Measurements from ENCODE around the gene PINLYP. TPM values are rescaled to one million over a fixed set of nuclear protein-coding genes. Genes with fewer than 3 reads are reported as not detected.

PINLYP gene
- 1 to 10 TPM; 2.2 to 3.7 TPM for total RNA-seq

DNA sequence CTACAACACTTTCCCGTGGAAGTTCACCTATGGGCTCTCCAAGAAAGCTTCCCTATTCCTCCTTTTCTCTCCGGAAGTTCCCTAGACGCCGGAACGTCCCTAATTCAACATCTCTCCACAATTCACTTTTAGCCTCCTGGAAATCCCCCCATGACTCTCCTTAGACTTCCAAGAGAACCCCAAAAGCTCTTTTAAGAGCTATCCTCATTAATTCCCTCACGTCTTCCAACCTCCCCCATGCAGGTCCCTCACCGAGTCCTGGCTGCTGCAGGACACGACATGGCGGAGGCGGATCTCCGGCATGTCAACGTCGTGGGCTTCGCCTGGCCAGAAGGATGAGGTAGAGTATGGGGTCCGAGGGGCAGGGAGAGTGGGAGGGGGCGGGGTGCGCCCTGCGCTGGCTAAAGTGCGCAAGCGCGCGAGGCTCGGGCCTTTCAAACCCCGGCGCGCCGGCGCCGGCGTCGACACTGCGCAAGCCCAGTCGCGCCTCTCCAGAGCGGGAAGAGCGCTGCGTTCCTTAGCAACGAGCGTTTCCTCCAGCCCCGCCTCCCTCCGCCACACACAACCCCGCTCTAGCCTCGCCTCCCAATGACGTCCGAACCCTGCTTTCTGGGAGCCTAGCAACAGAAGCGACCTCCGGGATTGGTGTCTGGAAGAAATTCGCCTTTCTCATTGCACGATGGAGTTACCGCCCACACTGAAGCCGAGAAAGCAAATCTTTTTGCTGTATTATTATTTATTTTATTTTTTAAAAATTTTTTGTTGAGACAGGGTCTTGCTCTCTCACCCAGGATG is at the start of gene PINLYP, which contains the start of gene XRCC1:
TSS of gene PINLYP (plus strand) at position 646 of the 795 bp plus-strand sequence. CDS start 1,391 bp downstream, outside the sequence.
TSS of gene XRCC1 (minus strand) at position 372 of the 795 bp plus-strand sequence. CDS start at position 303, 69 bp downstream.
- peak; percentile 98 for DNase-seq
- intact Hi-C loops (cut with micrococcal nuclease): loop anchor here (1.0 to 2.0 kb wide), 4 partner anchors 13 to 43 kb away; partner anchors contain the start of genes IRGQ, ZNF575 and ZNF576
- Mint-ChIP-seq H3K36me3 (peaks cover 1% of the 10 kb centered on the region), H3K27ac (peak within 1 kb of the TSS; percentile 86), H3K27me3 (no peaks in the 10 kb centered on the region), H3K4me1 (ENCODE audit: low read depth) (peaks cover 24% of the 10 kb centered on the region), H3K4me3 (peak within 1 kb of the TSS; percentile 96), H3K9me3 (no peaks in the 10 kb centered on the region)
- ChIA-PET POLR2A (interaction anchor here (0.7 to 1.5 kb wide), 3 partner anchors 12 to 20 kb away, joined by 3 to 17 read pairs (median 3); partner anchors contain the start of genes IRGQ and ZNF576), CTCF (interaction anchor here (0.6 to 5.7 kb wide), 10 partner anchors 10 to 234 kb away, joined by 3 to 56 read pairs (median 3); partner anchors contain the start of genes IRGQ and ZNF576)

DNA sequence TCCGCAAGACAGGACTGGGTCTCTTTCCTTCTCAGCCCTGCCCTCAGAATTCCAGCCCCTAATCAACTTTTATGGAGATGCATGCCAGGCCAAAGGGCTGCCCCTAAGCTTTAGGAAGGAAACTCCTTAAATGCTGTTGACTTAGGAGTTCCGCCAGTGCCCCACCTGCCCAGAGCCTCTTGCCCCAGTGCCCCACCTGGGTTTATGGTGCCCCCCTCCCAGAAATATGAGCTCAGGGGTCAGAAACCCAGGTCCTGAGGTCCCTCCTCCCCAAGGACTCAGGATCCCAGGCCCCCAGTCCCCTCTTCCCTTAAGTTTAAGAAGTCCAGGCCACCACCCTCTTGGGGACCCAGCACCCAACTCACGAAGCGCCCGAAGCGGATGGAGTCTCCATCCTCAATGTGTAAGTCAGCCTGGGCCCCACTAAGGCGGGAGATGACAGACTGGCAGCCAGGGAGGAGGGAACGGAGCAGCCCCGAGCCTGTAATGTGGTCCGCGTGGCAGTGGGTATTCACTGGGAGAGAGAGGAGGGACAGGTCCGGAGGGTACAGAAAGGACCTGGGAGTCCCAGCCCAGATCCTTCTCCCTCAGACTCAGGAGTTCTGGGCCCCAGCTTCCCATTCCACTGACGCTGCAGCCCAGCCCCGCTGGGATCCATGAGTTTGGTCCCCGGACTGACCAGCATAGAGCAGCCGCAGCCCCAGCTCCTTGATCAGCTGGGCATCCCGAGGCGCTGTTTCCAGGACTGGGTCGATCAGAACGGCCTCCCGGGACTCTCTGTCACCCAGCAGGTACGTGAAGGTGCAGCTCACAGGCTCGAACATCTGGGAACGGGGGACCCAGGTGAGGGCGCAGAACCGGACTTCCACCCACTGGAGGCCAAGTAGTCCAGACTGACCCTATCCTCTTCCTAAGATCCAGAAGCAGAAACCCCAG is 49.5 kb upstream of the PINLYP start:
- Mint-ChIP-seq H3K4me1 (ENCODE audit: low read depth) (peaks cover 24% of the 10 kb centered on the region), H3K27me3 (no peaks in the 10 kb centered on the region), H3K27ac (peak overlapping the region; percentile 98), H3K4me3 (peak overlapping the region; percentile 92), H3K36me3 (peaks cover 10% of the 10 kb centered on the region), H3K9me3 (no peaks in the 10 kb centered on the region)
- peak; percentile 61 for DNase-seq
- POLR2A ChIA-PET: interaction anchor here (0.6 to 2.3 kb wide), 5 partner anchors 22 to 293 kb away, joined by 3 to 7 read pairs (median 3); partner anchors contain the start of genes IRGQ, PHLDB3 and ZNF576
- intact Hi-C loops (cut with micrococcal nuclease): loop anchor here (1.0 to 5.0 kb wide), 5 partner anchors 21 to 255 kb away; partner anchors contain the start of genes IRGQ, PHLDB3, SMG9 and ZNF576
- CTCF ChIA-PET: interaction anchor here (1.8 to 11.4 kb wide), 4 partner anchors 22 to 80 kb away, joined by 5 to 320 read pairs (median 24); partner anchors contain the start of genes IRGQ, PHLDB3 and ZNF576

DNA sequence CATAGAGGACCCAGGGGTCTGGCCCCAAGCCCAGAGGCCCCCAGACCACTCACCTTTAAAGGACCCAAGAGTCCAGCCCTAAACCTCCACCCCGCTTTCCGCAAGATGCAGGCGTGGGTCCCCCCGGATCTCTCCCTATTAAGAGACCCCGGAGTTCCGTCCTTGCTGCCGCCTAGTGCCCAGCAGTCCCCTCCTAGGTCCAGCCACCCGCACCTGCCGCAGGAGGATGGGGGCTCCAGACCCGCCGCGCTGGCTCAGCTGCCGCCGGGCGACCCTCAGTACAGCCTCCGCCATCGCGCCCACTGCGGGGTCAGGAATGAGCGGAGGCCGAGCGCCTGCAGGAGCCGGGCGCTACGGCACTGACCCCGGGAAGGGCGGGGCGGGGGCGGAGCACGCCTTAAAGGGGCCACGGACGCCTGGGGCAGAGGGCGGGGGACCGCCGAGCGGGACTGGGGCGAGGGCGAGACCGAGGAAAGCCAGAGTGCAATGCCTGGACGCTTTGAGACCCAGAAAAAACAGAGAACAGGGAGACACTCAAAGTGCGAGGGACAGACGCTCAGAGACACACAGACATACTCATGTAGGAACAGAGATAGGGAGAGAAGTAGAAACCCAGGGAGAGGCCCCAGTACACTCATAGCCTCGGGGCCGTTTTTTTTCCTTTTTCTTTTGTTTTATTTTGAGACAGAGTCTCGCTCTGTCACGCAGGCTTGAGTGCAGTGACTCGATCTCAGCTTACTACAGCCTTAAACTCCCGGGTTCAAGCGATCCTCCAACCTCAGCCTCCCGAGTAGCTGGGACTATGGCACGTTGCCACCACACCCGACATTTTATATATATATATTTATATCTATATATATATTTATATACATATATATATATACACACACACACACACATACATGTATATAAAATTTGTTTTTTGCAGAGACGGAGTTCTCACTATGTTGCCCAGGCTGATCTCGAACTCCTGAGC is 48.4 kb upstream of the PINLYP start, which contains the start of gene ETHE1:
TSS of gene ETHE1 (minus strand) at position 318 of the 976 bp plus-strand sequence. CDS start at position 294, 24 bp downstream.
- intact Hi-C loops (cut with micrococcal nuclease): loop anchor here (2.0 to 5.0 kb wide), 2 partner anchors 22 to 225 kb away; partner anchors contain the start of genes PHLDB3 and SMG9
- Mint-ChIP-seq H3K9me3 (no peaks in the 10 kb centered on the region), H3K4me1 (ENCODE audit: low read depth) (peaks cover 24% of the 10 kb centered on the region), H3K4me3 (peak within 1 kb of the TSS; percentile 92), H3K27ac (peak within 1 kb of the TSS; percentile 98), H3K36me3 (peaks cover 10% of the 10 kb centered on the region), H3K27me3 (no peaks in the 10 kb centered on the region)
- ChIA-PET POLR2A (interaction anchor here (1.3 to 1.5 kb wide), 2 partner anchors 68 to 174 kb away, joined by 4 to 8 read pairs; partner anchors contain the start of genes IRGQ and ZNF576), CTCF (interaction anchor here (1.0 to 11.4 kb wide), 8 partner anchors 8 to 95 kb away, joined by 3 to 320 read pairs (median 14); partner anchors contain the start of genes IRGQ and ZNF576)
- DNase-seq: peak; percentile 85

DNA sequence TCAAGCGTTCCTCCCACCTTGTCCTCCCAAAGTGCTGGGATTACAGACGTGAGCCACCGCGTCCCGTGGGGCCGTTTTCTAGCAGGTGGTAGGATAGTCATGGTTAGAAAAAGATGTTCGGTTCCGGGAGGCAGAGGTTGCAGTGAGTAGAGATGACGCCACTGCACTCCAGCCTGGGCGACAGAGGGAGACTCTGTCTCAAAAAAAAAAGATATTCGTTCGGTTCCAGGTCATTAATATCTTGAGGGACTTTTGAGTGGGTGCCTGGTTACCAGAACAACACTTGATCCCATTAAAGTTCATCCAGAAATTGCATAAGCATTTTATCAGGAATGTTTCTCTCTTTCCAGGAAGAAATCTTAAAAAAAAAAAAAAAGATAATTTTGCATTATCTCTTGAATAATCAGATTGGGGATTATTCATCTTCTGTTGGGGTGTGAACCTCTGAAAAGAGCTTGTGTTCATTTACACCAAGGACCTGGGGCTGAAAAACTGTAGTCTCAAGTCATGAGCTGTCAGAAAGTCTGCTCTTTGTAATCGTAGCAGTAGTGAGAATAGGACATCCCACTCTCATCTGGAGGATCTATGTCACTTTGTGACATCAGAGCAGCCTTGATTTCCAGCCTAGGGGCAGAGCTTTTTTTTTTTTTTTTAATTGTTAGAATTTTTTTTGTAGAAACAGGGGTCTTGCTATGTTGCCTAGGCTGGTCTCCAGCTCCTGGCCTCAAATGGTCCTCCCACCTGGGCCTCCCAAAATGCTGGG is 47.6 kb upstream of the PINLYP start:
- peak overlapping the region; percentile 98 for H3K27ac Mint-ChIP-seq
- peaks cover 30% of the 10 kb centered on the region for H3K4me1 Mint-ChIP-seq (ENCODE audit: low read depth)
- no peaks in the 10 kb centered on the region for H3K27me3 Mint-ChIP-seq
- intact Hi-C loops (cut with micrococcal nuclease): loop anchor here (2.0 to 5.0 kb wide), 2 partner anchors 23 to 224 kb away; partner anchors contain the start of genes PHLDB3 and SMG9
- CTCF ChIA-PET: interaction anchor here (0.8 to 2.9 kb wide), 7 partner anchors 9 to 140 kb away, joined by 3 to 17 read pairs (median 9); partner anchors contain the start of genes IRGQ and ZNF576
- DNase-seq: peak; percentile 33
- H3K4me3 Mint-ChIP-seq: peak overlapping the region; percentile 50
- peaks cover 7% of the 10 kb centered on the region for H3K36me3 Mint-ChIP-seq
- POLR2A ChIA-PET: interaction anchor here (0.5 to 1.5 kb wide), 9 partner anchors 8 to 237 kb away, joined by 3 to 8 read pairs (median 3); partner anchors contain the start of genes IRGQ and ZNF576
- H3K9me3 Mint-ChIP-seq: no peaks in the 10 kb centered on the region

DNA sequence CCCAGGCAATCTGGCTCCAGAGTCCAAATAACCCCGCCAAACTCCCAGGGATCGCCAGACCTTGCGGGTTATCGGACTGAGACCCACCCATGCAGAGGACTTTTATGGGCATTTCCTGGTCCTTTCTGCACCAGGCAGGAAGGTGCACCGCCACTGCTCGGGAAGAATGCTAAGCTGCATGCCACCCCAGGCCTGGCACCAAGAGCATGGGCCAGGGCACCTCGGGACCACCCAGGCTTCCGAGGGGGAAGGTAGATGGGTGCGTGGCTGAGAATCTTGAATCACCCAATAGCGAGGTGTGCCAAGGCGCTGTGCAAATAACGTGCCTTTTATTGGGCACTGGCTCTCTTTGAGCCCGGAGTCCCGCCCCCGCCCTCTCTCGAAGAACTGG is 43.0 kb upstream of the PINLYP start:
- POLR2A ChIA-PET: interaction anchor here (1.0 to 2.1 kb wide), 5 partner anchors 14 to 233 kb away, joined by 3 to 14 read pairs (median 5); partner anchors contain the start of genes IRGQ and ZNF576
- H3K4me1 Mint-ChIP-seq (ENCODE audit: low read depth): peaks cover 26% of the 10 kb centered on the region
- H3K4me3 Mint-ChIP-seq: peak overlapping the region; percentile 82
- H3K27me3 Mint-ChIP-seq: no peaks in the 10 kb centered on the region
- CTCF ChIA-PET: interaction anchor here (0.8 to 7.9 kb wide), 8 partner anchors 12 to 136 kb away, joined by 3 to 79 read pairs (median 6); partner anchors contain the start of genes IRGQ and ZNF576
- intact Hi-C loops (cut with micrococcal nuclease): loop anchor here (2.0 kb wide), 3 partner anchors 30 to 86 kb away; partner anchors contain the start of genes PINLYP, XRCC1 and ZNF428
- peaks cover 5% of the 10 kb centered on the region for H3K36me3 Mint-ChIP-seq
- H3K9me3 Mint-ChIP-seq: no peaks in the 10 kb centered on the region
- no peak for DNase-seq
- H3K27ac Mint-ChIP-seq: peak overlapping the region; percentile 94

DNA sequence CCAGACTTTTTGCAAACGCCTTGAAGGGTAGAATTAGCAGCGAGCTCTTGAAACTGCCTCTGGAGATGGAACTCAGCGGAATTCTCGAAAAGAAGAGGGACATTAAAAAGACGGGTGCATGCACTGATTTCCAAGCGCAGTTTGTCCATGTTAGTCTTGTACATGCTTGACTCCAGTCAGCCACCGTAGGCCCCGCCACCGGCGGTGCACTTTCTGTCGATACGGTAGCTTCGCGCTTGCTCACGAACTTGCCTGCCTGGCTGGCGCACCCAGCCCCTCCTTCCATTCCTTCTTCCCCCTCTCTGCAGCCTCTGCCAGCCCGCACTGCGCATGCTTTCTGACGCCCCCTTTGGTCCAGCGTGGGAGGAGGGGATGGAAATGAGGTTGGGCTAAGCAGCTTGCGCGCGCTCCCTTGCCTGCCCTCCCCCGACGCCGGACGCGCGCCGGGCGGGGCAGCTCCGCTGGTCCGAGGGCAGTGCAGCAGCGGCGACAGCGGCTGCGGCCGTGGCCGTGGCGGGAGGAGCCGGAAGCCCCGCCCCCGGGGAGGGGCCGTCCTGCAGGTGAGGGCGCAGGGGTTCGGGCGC is 42.5 kb upstream of the PINLYP start, which contains the start of gene ZNF575:
TSS of gene ZNF575 (plus strand) at position 227 of the 584 bp plus-strand sequence. CDS start 1,235 bp downstream, outside the sequence.
- ChIA-PET POLR2A (interaction anchor here (0.5 to 2.1 kb wide), 6 partner anchors 14 to 233 kb away, joined by 3 to 14 read pairs (median 4); partner anchors contain the start of genes IRGQ and ZNF576), CTCF (interaction anchor here (0.8 to 7.9 kb wide), 11 partner anchors 13 to 136 kb away, joined by 3 to 79 read pairs (median 4); partner anchors contain the start of genes IRGQ, PHLDB3 and ZNF576)
- H3K27me3 Mint-ChIP-seq: no peaks in the 10 kb centered on the region
- intact Hi-C loops (cut with micrococcal nuclease): loop anchor here (1.0 to 2.0 kb wide), 6 partner anchors 30 to 135 kb away; partner anchors contain the start of genes IRGQ, PINLYP, XRCC1 and ZNF428
- H3K36me3 Mint-ChIP-seq: peaks cover 7% of the 10 kb centered on the region
- H3K9me3 Mint-ChIP-seq: no peaks in the 10 kb centered on the region
- H3K4me3 Mint-ChIP-seq: peak within 1 kb of the TSS; percentile 82
- peaks cover 21% of the 10 kb centered on the region for H3K4me1 Mint-ChIP-seq (ENCODE audit: low read depth)
- peak; percentile 95 for DNase-seq
- H3K27ac Mint-ChIP-seq: peak within 1 kb of the TSS; percentile 94

DNA sequence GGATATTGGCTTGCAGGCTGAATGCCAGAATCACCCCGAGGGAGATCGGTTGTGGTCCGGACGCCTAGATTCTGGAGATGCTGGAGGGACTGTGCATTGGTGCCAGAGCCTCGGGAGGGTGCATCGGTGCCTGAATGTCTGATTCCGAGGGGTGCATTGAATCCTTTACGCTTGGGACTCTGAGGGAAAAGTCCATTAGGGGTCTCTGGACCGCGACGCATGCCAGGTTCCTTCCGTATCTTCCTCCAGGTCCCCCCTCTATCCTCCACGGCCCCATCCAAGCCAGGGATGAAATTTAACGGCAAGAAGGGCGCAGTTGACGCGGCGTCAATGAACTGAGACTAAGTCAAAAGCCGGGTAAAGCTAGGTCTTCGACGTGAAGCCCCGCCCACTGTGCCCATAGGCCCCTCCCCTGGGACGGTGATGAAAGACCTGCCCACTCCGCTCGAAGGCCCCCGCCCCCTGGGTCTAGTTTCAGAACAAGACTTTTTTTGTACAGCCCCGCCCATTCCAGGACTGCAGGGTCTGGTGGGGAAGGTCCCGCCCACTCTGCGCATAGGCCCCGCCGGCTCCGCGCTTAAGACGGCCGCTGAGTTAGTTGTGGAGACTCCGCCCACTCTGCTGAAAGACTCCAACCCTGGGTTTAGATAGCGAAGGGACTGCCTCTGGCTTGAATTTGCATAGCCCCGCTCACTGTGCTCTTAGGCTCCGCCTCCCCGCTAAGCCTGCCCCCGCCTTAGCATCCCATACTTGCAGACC is 41.9 kb upstream of the PINLYP start:
- Mint-ChIP-seq H3K4me3 (peak overlapping the region; percentile 82), H3K9me3 (peaks cover 5% of the 10 kb centered on the region), H3K27ac (peak overlapping the region; percentile 89), H3K36me3 (peaks cover 13% of the 10 kb centered on the region), H3K27me3 (no peaks in the 10 kb centered on the region), H3K4me1 (ENCODE audit: low read depth) (peaks cover 18% of the 10 kb centered on the region)
- ChIA-PET POLR2A (interaction anchor here (0.5 to 2.1 kb wide), 7 partner anchors 9 to 70 kb away, joined by 3 to 14 read pairs (median 5); partner anchors contain the start of genes IRGQ, PHLDB3 and ZNF576), CTCF (interaction anchor here (0.8 to 7.9 kb wide), 10 partner anchors 13 to 135 kb away, joined by 3 to 79 read pairs (median 4); partner anchors contain the start of genes PHLDB3 and XRCC1)
- peak; percentile 98 for DNase-seq
- intact Hi-C loops (cut with micrococcal nuclease): loop anchor here (1.0 to 2.0 kb wide), 6 partner anchors 29 to 135 kb away; partner anchors contain the start of genes IRGQ, PINLYP, XRCC1 and ZNF428

DNA sequence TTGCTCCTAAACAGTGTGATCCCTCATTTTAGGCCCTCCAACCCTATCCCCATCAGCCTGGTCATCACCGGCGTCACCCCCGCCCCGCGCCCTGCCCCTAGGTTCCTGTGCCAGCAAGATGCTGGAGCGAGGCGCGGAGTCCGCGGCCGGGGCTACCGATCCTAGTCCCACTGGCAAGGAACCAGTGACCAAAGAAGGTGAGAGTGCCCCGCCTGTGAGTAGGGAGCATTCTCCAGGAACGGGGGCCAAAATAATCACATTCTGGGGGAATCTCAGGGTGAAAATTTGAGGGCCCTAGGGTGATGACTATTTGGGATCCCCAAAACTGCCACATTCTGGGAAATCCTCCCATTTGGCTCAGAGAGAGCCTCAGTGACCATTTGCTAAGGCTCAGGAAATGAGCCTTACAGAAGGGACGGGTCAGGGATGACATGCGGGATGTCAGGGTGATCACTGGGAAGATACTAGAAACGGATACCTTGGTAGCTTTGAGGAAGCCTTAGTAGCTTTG is 41.2 kb upstream of the PINLYP start:
- H3K4me1 Mint-ChIP-seq (ENCODE audit: low read depth): peaks cover 18% of the 10 kb centered on the region
- peak overlapping the region; percentile 67 for H3K27ac Mint-ChIP-seq
- no peaks in the 10 kb centered on the region for H3K27me3 Mint-ChIP-seq
- ChIA-PET POLR2A (interaction anchor here (0.6 to 1.0 kb wide), 3 partner anchors 9 to 60 kb away, joined by 3 to 6 read pairs (median 4); partner anchors contain the start of gene PHLDB3), CTCF (interaction anchor here (0.9 to 7.9 kb wide), 7 partner anchors 10 to 60 kb away, joined by 3 to 79 read pairs (median 6); partner anchors contain the start of genes PHLDB3 and XRCC1)
- peaks cover 10% of the 10 kb centered on the region for H3K9me3 Mint-ChIP-seq
- H3K36me3 Mint-ChIP-seq: peaks cover 20% of the 10 kb centered on the region
- peak overlapping the region; percentile 82 for H3K4me3 Mint-ChIP-seq
- no peak for DNase-seq
- intact Hi-C loops (cut with micrococcal nuclease): no loop called here
